HCT116 (cell line): ENCODE results near the gene NCAPG2. TPM values are rescaled to one million over a fixed set of nuclear protein-coding genes. Genes with fewer than 3 reads are reported as not detected.

Source experiments
- ATAC-seq: fragments of 200-7000 bp; cut with Tn5 transposase; 2 replicates; pipeline ENCODE4 v1.9.1; 2020; ENCODE audit warnings: mild to moderate bottlenecking, moderate library complexity
- BruUV-seq: library from RNA; stranded (reverse); fragments of 400-500 nt; replicated peaks from 2 replicates; lab custom pipeline; 2021; lab: Mats Ljungman, UMichigan
- CTCF ChIA-PET: fragments of 300-600 bp; sonication (Branson Sonifier 250); formaldehyde crosslinking; loops from one replicate; lab custom pipeline; 2021; ENCODE audit warnings: antibody characterized with exemption; lab: Charles Lee
- POLR2A ChIA-PET: fragments of 300-600, 350-600 bp; sonication (Branson Sonifier 250); formaldehyde crosslinking; loops from one replicate; lab custom pipeline; 2021; ENCODE audit warnings: antibody characterized with exemption; lab: Charles Lee
- RAD21 ChIA-PET, 2 experiments: fragments of 300-600 bp; sonication (Branson Sonifier 250); formaldehyde crosslinking; loops; one replicate each; lab custom pipeline; 2023; ENCODE audit warnings: low total read pairs in 2 of 2; ENCODE audit not compliant: uncharacterized antibody in 2 of 2, unreplicated experiment in 2 of 2, low non-redundant PET in 1 of 2; lab: Charles Lee
- DNase-seq: peaks from one replicate; pipeline ENCODE4 v3.0.0-alpha.2; 2010; ENCODE audit warnings: low read depth, low spot score
- H2AFZ ChIP-seq: fragments of 200-600 bp; shearing (Covaris generic), sonication (generic); 2 replicates; pipeline ENCODE4 v1.6.1; 2017; ENCODE audit warnings: low read depth, mixed run types, mixed read lengths, antibody characterized with exemption, low read length; ENCODE audit not compliant: poor library complexity, severe bottlenecking
- H3K27ac ChIP-seq: 2 replicates; pipeline ENCODE4 v1.5.1; 2012; ENCODE audit warnings: low read depth, low read length
- H3K27me3 ChIP-seq: fragments of 200-600 bp; sonication (generic); 2 replicates; pipeline ENCODE4 v1.6.1; 2016; ENCODE audit warnings: mixed run types, low read length, mixed read lengths; ENCODE audit not compliant: insufficient read depth
- H3K36me3 ChIP-seq, 2 experiments: fragments of 200-500 bp in 1 of 2; fragments of 200-600 bp in 1 of 2; sonication (Bioruptor generic) in 1 of 2; sonication (generic) in 1 of 2; 2 replicates each; pipeline versions ENCODE4 v1.5.1 to v1.6.1; 2014 to 2016; ENCODE audit warnings: low read length in 2 of 2, inconsistent platforms in 1 of 2, mixed read lengths in 1 of 2, mixed run types in 1 of 2; ENCODE audit not compliant: insufficient read depth in 2 of 2, control insufficient read depth in 1 of 2
- H3K4me1 ChIP-seq, 2 experiments: fragments of 200-600 bp in 1 of 2; sonication (generic) in 1 of 2; 2 replicates each; pipeline versions ENCODE4 v1.5.1 to v1.6.1; 2012 to 2017; ENCODE audit warnings: low read length in 2 of 2, inconsistent platforms in 1 of 2, mild to moderate bottlenecking in 1 of 2, mixed read lengths in 1 of 2, mixed run types in 1 of 2, moderate library complexity in 1 of 2; ENCODE audit not compliant: insufficient read depth in 2 of 2, control insufficient read depth in 1 of 2
- H3K4me2 ChIP-seq: fragments of 200-600 bp; sonication (generic); 2 replicates; pipeline ENCODE4 v1.6.1; 2017; ENCODE audit warnings: mixed run types, low read length, mixed read lengths
- H3K4me3 ChIP-seq, 2 experiments: fragments of 200-600 bp in 1 of 2; sonication (generic) in 1 of 2; replicated peaks in 1 of 2; 2 replicates each; pipeline ENCODE4 v1.5.1; 2011 to 2016; ENCODE audit warnings: low read length in 2 of 2, control low read depth in 1 of 2, low read depth in 1 of 2, mild to moderate bottlenecking in 1 of 2, mixed read lengths in 1 of 2, mixed run types in 1 of 2
- H3K79me2 ChIP-seq: fragments of 200-600 bp; sonication (generic); 2 replicates; pipeline ENCODE4 v1.6.1; 2017; ENCODE audit warnings: mild to moderate bottlenecking, mixed run types, low read length, moderate library complexity, mixed read lengths; ENCODE audit not compliant: insufficient read depth
- H3K9ac ChIP-seq: fragments of 200-600 bp; sonication (generic); 2 replicates; pipeline ENCODE4 v1.6.1; 2016; ENCODE audit warnings: low read length, mixed read lengths
- H3K9me2 ChIP-seq: fragments of 200-600 bp; sonication (generic), shearing (Covaris generic); 2 replicates; pipeline ENCODE4 v1.6.1; 2017; ENCODE audit warnings: mixed run types, mild to moderate bottlenecking, moderate library complexity; ENCODE audit not compliant: insufficient read depth
- H3K9me3 ChIP-seq, 2 experiments: fragments of 200-500 bp in 1 of 2; fragments of 200-600 bp in 1 of 2; sonication (Bioruptor generic) in 1 of 2; sonication (generic) in 1 of 2; 2 replicates each; pipeline ENCODE4 v1.6.1; 2014 to 2017; ENCODE audit warnings: low read length in 2 of 2, mixed read lengths in 2 of 2, inconsistent platforms in 1 of 2, low read depth in 1 of 2, mild to moderate bottlenecking in 1 of 2, mixed run types in 1 of 2, moderate library complexity in 1 of 2; ENCODE audit not compliant: control insufficient read depth in 1 of 2, insufficient read depth in 1 of 2
- H4K20me1 ChIP-seq: fragments of 200-600 bp; sonication (generic), shearing (Covaris generic); 2 replicates; pipeline ENCODE4 v1.6.1; 2017; ENCODE audit warnings: mixed run types, mild to moderate bottlenecking, moderate library complexity; ENCODE audit not compliant: insufficient read depth
- CEBPB ChIP-seq: IDR thresholded peaks from 2 replicates; pipeline ENCODE4 v1.6.1; 2012; ENCODE audit warnings: low read depth
- ELF1 ChIP-seq: IDR thresholded peaks from 2 replicates; pipeline ENCODE4 v1.6.1; 2012; ENCODE audit warnings: low read depth, borderline replicate concordance
- EZH2phosphoT487 ChIP-seq: fragments of 200-600 bp; IDR thresholded peaks from 2 replicates; pipeline ENCODE4 v1.6.1; 2018; ENCODE audit warnings: antibody characterized with exemption, borderline replicate concordance
- FOSL1 ChIP-seq: IDR thresholded peaks from 2 replicates; pipeline ENCODE4 v1.6.1; 2012; ENCODE audit warnings: low read depth
- JUND ChIP-seq: IDR thresholded peaks from 2 replicates; pipeline ENCODE4 v1.6.1; 2012
- REST ChIP-seq: IDR thresholded peaks from 2 replicates; pipeline ENCODE4 v1.6.1; 2012; ENCODE audit warnings: low read depth
- SP1 ChIP-seq: IDR thresholded peaks from 2 replicates; pipeline ENCODE4 v1.6.1; 2012; ENCODE audit warnings: low read depth
- TCF7L2 ChIP-seq: IDR thresholded peaks from 2 replicates; pipeline ENCODE4 v1.7.0; 2011; ENCODE audit warnings: borderline replicate concordance, inconsistent platforms; ENCODE audit not compliant: insufficient read depth, insufficient read length; ENCODE audit errors: extremely low read depth
- ZFX ChIP-seq: fragments of 450-650 bp; IDR thresholded peaks from 2 replicates; pipeline ENCODE4 v1.6.1; 2017
- intact Hi-C: fragments of 100-400 bp; cut with micrococcal nuclease; formaldehyde crosslinking; loops from 2 replicates; pipeline ENCODE4 v1.10.0; 2022
- total RNA-seq: library from RNA; stranded (reverse); gene quantifications from one replicate; pipeline ENCODE4 v1.2.1, GENCODE V29; 2021; ENCODE audit not compliant: unreplicated experiment
- TF ChIP-seq, protein P1 (sequence below): IDR thresholded peaks from 2 replicates; pipeline ENCODE4 v1.6.1; 2012
- TF ChIP-seq, protein P2 (sequence below), 3 experiments: fragments of 200-600 bp in 1 of 3; sonication (generic) in 1 of 3; IDR thresholded peaks in 2 of 3; conservative IDR thresholded peaks in 1 of 3; 2 replicates each; pipeline ENCODE4 v1.5.1; 2012 to 2017; ENCODE audit warnings: low read depth in 2 of 3, low read length in 2 of 3, antibody characterized with exemption in 1 of 3, borderline replicate concordance in 1 of 3, control low read depth in 1 of 3, mild to moderate bottlenecking in 1 of 3, mixed read lengths in 1 of 3, mixed run types in 1 of 3, moderate library complexity in 1 of 3; ENCODE audit not compliant: insufficient read depth in 1 of 3
- TF ChIP-seq, protein P3 (sequence below): IDR thresholded peaks from 2 replicates; pipeline ENCODE4 v1.6.1; 2012

NCAPG2 gene
- total RNA-seq, 1 experiment from 2014 or later: 73.1 TPM

GRCh38 chr7:158611541-158611940, 93.1 kb downstream of the NCAPG2 start:
- Histone ChIP-seq H2AFZ (no peak overlapping the region), H3K9me3 (no peaks in the 10 kb centered on the region), H3K9ac (no peak overlapping the region), H3K9me2 (no peaks in the 10 kb centered on the region), H3K36me3 (no peaks in the 10 kb centered on the region; a peak in 3 of 4 replicates), H3K79me2 (no peaks in the 10 kb centered on the region), H3K4me1 (no peaks in the 10 kb centered on the region), H3K27me3 (no peaks in the 10 kb centered on the region), H4K20me1 (no peaks in the 10 kb centered on the region), H3K27ac (no peak overlapping the region), H3K4me3 (no peak overlapping the region), H3K4me2 (no peak overlapping the region)
- TF ChIP-seq CEBPB (no peak), TCF7L2 (no peak), SP1 (no peak), ELF1 (no peak), FOSL1 (no peak), EZH2phosphoT487 (no peak), ZFX (no peak), REST (no peak), JUND (no peak)
- TF ChIP-seq, protein P1, sequence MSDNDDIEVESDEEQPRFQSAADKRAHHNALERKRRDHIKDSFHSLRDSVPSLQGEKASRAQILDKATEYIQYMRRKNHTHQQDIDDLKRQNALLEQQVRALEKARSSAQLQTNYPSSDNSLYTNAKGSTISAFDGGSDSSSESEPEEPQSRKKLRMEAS: no peak
- TF ChIP-seq, protein P2, sequence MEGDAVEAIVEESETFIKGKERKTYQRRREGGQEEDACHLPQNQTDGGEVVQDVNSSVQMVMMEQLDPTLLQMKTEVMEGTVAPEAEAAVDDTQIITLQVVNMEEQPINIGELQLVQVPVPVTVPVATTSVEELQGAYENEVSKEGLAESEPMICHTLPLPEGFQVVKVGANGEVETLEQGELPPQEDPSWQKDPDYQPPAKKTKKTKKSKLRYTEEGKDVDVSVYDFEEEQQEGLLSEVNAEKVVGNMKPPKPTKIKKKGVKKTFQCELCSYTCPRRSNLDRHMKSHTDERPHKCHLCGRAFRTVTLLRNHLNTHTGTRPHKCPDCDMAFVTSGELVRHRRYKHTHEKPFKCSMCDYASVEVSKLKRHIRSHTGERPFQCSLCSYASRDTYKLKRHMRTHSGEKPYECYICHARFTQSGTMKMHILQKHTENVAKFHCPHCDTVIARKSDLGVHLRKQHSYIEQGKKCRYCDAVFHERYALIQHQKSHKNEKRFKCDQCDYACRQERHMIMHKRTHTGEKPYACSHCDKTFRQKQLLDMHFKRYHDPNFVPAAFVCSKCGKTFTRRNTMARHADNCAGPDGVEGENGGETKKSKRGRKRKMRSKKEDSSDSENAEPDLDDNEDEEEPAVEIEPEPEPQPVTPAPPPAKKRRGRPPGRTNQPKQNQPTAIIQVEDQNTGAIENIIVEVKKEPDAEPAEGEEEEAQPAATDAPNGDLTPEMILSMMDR (IDR thresholded peaks at IDR 0.05 in 2 of 3, conservative IDR thresholded peaks at IDR 0.05 in 1 of 3; ENCODE audit: borderline replicate concordance in 1 of 3, insufficient read depth in 1 of 3, low read depth in 2 of 3, low read length in 2 of 3): no peak
- TF ChIP-seq, protein P3, sequence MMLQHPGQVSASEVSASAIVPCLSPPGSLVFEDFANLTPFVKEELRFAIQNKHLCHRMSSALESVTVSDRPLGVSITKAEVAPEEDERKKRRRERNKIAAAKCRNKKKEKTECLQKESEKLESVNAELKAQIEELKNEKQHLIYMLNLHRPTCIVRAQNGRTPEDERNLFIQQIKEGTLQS: no peak
- RAD21 ChIA-PET: no interaction called here
- CTCF ChIA-PET: no interaction called here
- BruUV-seq: no TSS peak
- intact Hi-C loops: no loop called here
- POLR2A ChIA-PET: no interaction called here
- DNase-seq (no peak), ATAC-seq (no peak)
